Gastroesophageal sphincter (tissue), 3 donors: ENCODE measurements around the gene NAA11.

Experiments
- CTCF ChIP-seq, 4 experiments: fragments of 200-600 bp in 2 of 4; fragments of 450-650 bp in 2 of 4; sonication (generic) in 1 of 4; IDR thresholded peaks; one replicate each; pipeline ENCODE4 v1.5.1; 2017 to 2019; ENCODE audit warnings: antibody characterized with exemption in 4 of 4, mild to moderate bottlenecking in 2 of 4, moderate library complexity in 2 of 4
- EP300 ChIP-seq: sonication (generic); formaldehyde crosslinking; IDR thresholded peaks from one replicate; pipeline ENCODE4 v1.6.1; 2017; ENCODE audit warnings: antibody characterized with exemption, mild to moderate bottlenecking
- POLR2A ChIP-seq, 2 donors: fragments of 450-650 bp; IDR thresholded peaks; one replicate each; pipeline ENCODE4 v1.6.1; 2017; ENCODE audit warnings: antibody characterized with exemption in 2 of 2, mild to moderate bottlenecking in 2 of 2, moderate library complexity in 1 of 2
- POLR2AphosphoS5 ChIP-seq: sonication (generic); formaldehyde crosslinking; IDR thresholded peaks from one replicate; pipeline ENCODE4 v1.6.1; 2017; ENCODE audit warnings: antibody characterized with exemption

- no peak for TF ChIP-seq CTCF (IDR thresholded peaks at IDR 0.05)
- TF ChIP-seq POLR2A (IDR thresholded peaks at IDR 0.05): no peak
- TF ChIP-seq POLR2AphosphoS5: no peak
- no peak for TF ChIP-seq EP300
Observed at GRCh38 chr4:79358438-79358837, 32.6 kb upstream of the NAA11 start.
